Naive B cell (primary cell): Measurements from ENCODE around the gene LYPD3. TPM values are rescaled to one million over a fixed set of nuclear protein-coding genes. Genes with fewer than 3 reads are reported as not detected.
"Not testable (repeated sequence)": the region's sequence is repeated elsewhere in the genome, so short reads cannot be mapped to it uniquely, and the experiment has no call there.

ENCODE experiments used
- ATAC-seq, 2 donors: fragments of 150-1000 bp; cut with Tn5 transposase; 2 replicates each; pipeline ENCODE4 v1.10.0; 2021; ENCODE audit warnings: low read depth in 2 of 2, mild to moderate bottlenecking in 2 of 2, moderate library complexity in 2 of 2
- DNase-seq: peaks from one replicate; pipeline ENCODE4 v3.0.0; 2022
- H3K27ac Mint-ChIP-seq, 6 donors: one replicate each; pipeline ENCODE4 v1.8.0; 2020 to 2022; ENCODE audit warnings: mild to moderate bottlenecking in 6 of 6, mixed read lengths in 6 of 6, moderate library complexity in 5 of 6, inconsistent platforms in 2 of 6
- H3K27me3 Mint-ChIP-seq, 3 donors: one replicate each; pipeline ENCODE4 v1.8.0; 2021 to 2022; ENCODE audit warnings: mixed read lengths in 3 of 3, mild to moderate bottlenecking in 1 of 3
- H3K36me3 Mint-ChIP-seq, 2 donors: one replicate each; pipeline ENCODE4 v1.8.0; 2020 to 2022; ENCODE audit warnings: mixed read lengths in 2 of 2, inconsistent platforms in 1 of 2, mild to moderate bottlenecking in 1 of 2
- H3K4me1 Mint-ChIP-seq, 3 donors: one replicate each; pipeline ENCODE4 v1.8.0; 2020 to 2022; ENCODE audit warnings: mixed read lengths in 3 of 3, inconsistent platforms in 1 of 3, mild to moderate bottlenecking in 1 of 3, moderate library complexity in 1 of 3
- H3K4me3 Mint-ChIP-seq, 8 donors: one replicate each; pipeline ENCODE4 v1.8.0; 2020 to 2022; ENCODE audit warnings: mild to moderate bottlenecking in 8 of 8, mixed read lengths in 8 of 8, moderate library complexity in 8 of 8, inconsistent platforms in 2 of 8
- H3K9me3 Mint-ChIP-seq, 7 donors: one replicate each; pipeline ENCODE4 v1.8.0; 2020 to 2022; ENCODE audit warnings: mixed read lengths in 7 of 7, mild to moderate bottlenecking in 5 of 7, inconsistent platforms in 2 of 7, moderate library complexity in 1 of 7
- polyA plus RNA-seq, 6 donors: library from polyadenylated mRNA; unstranded; fragments of 300-500 nt; fragmentation: Illumina TruSeq; gene quantifications; one replicate each; pipeline ENCODE4 v1.2.3, GENCODE V29; 2021; ENCODE audit warnings: low read depth in 6 of 6

Gene LYPD3
- polyA plus RNA-seq: under 1 TPM in 4 of 6 donors, not detected in 2; 0.24 to 0.90 (median 0.45) TPM

GRCh38 chr19:43465468-43466120 is at the start of gene LYPD3:
Gene LYPD3, minus strand, starts transcription at chr19:43465608. Its CDS starts 37 bp downstream, at chr19:43465571.
- no peaks in the 10 kb centered on the region for H3K36me3 Mint-ChIP-seq
- peak within 1 kb of the TSS; percentile 1 to 91 (median 37) for H3K27ac Mint-ChIP-seq
- H3K4me3 Mint-ChIP-seq: peak within 1 kb of the TSS; percentile 42 to 97 (median 95)
- H3K9me3 Mint-ChIP-seq: no peaks in the 10 kb centered on the region
- ATAC-seq: no peak
- peaks cover 6 to 19% (median 11%) of the 10 kb centered on the region in 3 donors for H3K27me3 Mint-ChIP-seq
- H3K4me1 Mint-ChIP-seq: peaks cover 15 to 17% (median 15%) of the 10 kb centered on the region in 3 donors
- DNase-seq: no peak

DNA sequence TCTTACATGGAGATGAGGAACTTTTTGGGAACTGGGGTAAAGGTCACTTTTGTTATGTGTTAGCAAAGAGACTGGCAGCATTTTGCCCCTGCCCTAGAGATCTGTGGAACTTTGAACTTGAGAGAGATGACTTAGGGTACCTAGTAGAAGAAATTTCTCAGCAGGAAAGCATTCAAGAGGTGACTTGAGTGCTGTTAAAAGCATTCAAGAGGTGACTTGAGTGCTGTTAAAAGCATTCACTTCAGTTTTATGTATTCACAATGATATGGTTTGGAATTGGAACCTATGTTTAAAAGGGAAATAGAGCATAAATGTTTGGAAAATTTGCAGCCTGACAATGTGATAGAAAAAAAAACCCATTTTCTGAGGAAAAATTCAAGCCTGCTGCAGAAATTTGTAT is 47.0 kb upstream of the LYPD3 start:
- not testable (repeated sequence) for DNase-seq, H3K36me3 Mint-ChIP-seq, H3K9me3 Mint-ChIP-seq, H3K4me1 Mint-ChIP-seq, ATAC-seq, H3K4me3 Mint-ChIP-seq, H3K27me3 Mint-ChIP-seq, H3K27ac Mint-ChIP-seq

GRCh38 chr19:43511324-43511723 is 45.9 kb upstream of the LYPD3 start:
- Mint-ChIP-seq H3K4me1 (peaks cover 4 to 6% (median 6%) of the 10 kb centered on the region in 3 donors), H3K4me3 (no peak overlapping the region)

GRCh38 chr19:43510713-43511112 is 45.3 kb upstream of the LYPD3 start:
- DNase-seq (no peak), ATAC-seq (no peak)
- H3K9me3 Mint-ChIP-seq: no peaks in the 10 kb centered on the region
- peaks cover 4 to 6% (median 6%) of the 10 kb centered on the region in 3 donors for H3K4me1 Mint-ChIP-seq
- no peak overlapping the region for H3K27ac Mint-ChIP-seq
- no peaks in the 10 kb centered on the region for H3K27me3 Mint-ChIP-seq
- peaks cover 0 to 6% of the 10 kb centered on the region in 2 donors for H3K36me3 Mint-ChIP-seq
- no peak overlapping the region for H3K4me3 Mint-ChIP-seq

More at GRCh38 chr19:43511324-43511723, 45.9 kb upstream of the LYPD3 start:
- DNase-seq (no peak), ATAC-seq (no peak)
- Mint-ChIP-seq H3K27ac (no peak overlapping the region), H3K9me3 (no peaks in the 10 kb centered on the region), H3K36me3 (peaks cover 0 to 6% of the 10 kb centered on the region in 2 donors), H3K27me3 (no peaks in the 10 kb centered on the region)

GRCh38 chr19:43507880-43508279 is 42.5 kb upstream of the LYPD3 start:
- H3K27me3 Mint-ChIP-seq: no peaks in the 10 kb centered on the region
- no peak overlapping the region for H3K4me3 Mint-ChIP-seq
- peaks cover 19 to 28% (median 27%) of the 10 kb centered on the region in 3 donors for H3K4me1 Mint-ChIP-seq
- H3K27ac Mint-ChIP-seq: peak overlapping the region in 2 of 6 donors; percentile 52 to 88
- no peaks in the 10 kb centered on the region for H3K9me3 Mint-ChIP-seq
- peaks cover 0 to 6% of the 10 kb centered on the region in 2 donors for H3K36me3 Mint-ChIP-seq
- DNase-seq (no peak), ATAC-seq (no peak)

GRCh38 chr19:43506629-43507028 is 41.2 kb upstream of the LYPD3 start:
- Mint-ChIP-seq H3K36me3 (peaks cover 0 to 6% of the 10 kb centered on the region in 2 donors), H3K27ac (no peak overlapping the region), H3K9me3 (no peaks in the 10 kb centered on the region), H3K4me3 (peak overlapping the region in 2 of 8 donors; percentile 15 to 25), H3K4me1 (peaks cover 21 to 38% (median 29%) of the 10 kb centered on the region in 3 donors), H3K27me3 (no peaks in the 10 kb centered on the region)
- DNase-seq: no peak
- no peak for ATAC-seq

DNA sequence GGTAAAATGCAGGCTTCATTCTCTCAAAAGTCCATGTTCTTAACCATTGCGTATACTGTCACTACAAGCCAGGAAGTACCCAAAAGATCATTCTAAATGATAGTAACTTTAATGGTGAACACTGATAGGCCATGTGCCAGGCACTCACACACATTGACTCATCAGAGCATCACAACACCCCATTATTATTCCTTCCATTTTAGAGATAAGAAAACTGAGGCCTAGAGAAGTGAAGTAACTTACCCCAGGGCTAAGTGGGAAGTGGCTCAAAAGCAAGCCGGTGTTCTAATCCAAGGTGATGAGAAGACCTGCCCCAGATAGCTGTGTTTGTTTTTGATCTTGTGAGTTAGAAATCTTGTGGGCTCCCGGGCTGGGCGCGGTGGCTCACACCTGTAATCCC is 40.5 kb upstream of the LYPD3 start:
- Mint-ChIP-seq H3K27me3 (no peaks in the 10 kb centered on the region), H3K9me3 (no peaks in the 10 kb centered on the region), H3K4me3 (peak overlapping the region in 6 of 8 donors; percentile 16 to 95 (median 58)), H3K27ac (peak overlapping the region in 4 of 6 donors; percentile 22 to 90 (median 68)), H3K36me3 (peaks cover 0 to 6% of the 10 kb centered on the region in 2 donors), H3K4me1 (peaks cover 22 to 41% (median 29%) of the 10 kb centered on the region in 3 donors)
- ATAC-seq (no peak), DNase-seq (no peak)

- Mint-ChIP-seq H3K9me3 (no peaks in the 10 kb centered on the region), H3K4me3 (peak overlapping the region; percentile 21 to 98 (median 80)), H3K36me3 (peaks cover 0 to 4% of the 10 kb centered on the region in 2 donors), H3K4me1 (peaks cover 24 to 42% (median 29%) of the 10 kb centered on the region in 3 donors), H3K27me3 (no peaks in the 10 kb centered on the region), H3K27ac (peak overlapping the region; percentile 58 to 90 (median 77))
- ATAC-seq: no peak
- DNase-seq: no peak
Observed at GRCh38 chr19:43505186-43505456, 39.7 kb upstream of the LYPD3 start.

DNA sequence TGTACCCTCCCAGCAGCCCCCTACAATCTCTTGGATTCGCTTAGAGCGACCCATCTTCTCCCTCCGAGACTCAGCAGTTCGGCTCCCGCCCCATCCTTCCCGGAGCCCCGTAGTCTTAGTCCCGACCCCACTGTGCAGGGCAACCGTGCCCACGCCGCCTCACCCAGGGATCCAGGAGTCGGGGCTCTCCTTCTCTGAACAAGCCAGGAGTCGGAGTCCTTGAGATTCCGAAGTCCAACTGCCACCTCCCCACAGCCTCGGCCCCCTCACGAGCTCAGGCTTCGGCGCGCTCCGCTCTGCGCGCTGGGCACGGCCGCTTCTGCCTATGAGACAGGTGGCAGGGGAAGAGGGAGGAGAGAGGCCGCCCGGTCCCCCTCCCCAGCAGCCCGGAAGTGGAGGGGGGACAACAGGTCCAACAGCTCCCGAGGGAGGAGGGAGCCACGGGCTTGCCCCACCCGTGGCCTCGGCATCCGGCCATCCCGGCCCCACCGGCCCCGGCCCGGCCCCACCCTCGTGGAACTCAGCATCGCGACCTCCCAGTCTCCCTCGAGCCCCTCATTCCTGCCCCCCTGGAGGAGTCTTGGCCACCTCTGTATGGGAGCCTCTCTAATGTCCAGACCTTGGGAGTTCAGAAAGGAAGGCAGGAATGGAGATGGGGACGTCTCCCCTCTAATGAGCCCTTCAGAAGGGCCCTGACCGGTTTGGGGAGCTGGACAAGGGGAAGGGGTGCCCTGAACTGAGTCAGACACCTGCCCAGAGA is 39.2 kb upstream of the LYPD3 start, which contains the start of gene PHLDB3:
PHLDB3 (minus strand) TSS at position 321 of the 760 bp plus-strand sequence. CDS start 628 bp downstream, outside the sequence.
- Mint-ChIP-seq H3K4me3 (peak within 1 kb of the TSS; percentile 92 to 99 (median 94)), H3K4me1 (peaks cover 20 to 38% (median 27%) of the 10 kb centered on the region in 3 donors), H3K9me3 (no peaks in the 10 kb centered on the region), H3K27ac (peak within 1 kb of the TSS; percentile 85 to 99 (median 97)), H3K27me3 (no peaks in the 10 kb centered on the region), H3K36me3 (peaks cover 0 to 4% of the 10 kb centered on the region in 2 donors)
- DNase-seq (no peak), ATAC-seq (peak; percentile 29 to 36)

GRCh38 chr19:43503501-43504425 is 38.4 kb upstream of the LYPD3 start:
- Mint-ChIP-seq H3K4me1 (peaks cover 23 to 44% (median 27%) of the 10 kb centered on the region in 3 donors), H3K36me3 (peaks cover 5 to 6% of the 10 kb centered on the region in 2 donors), H3K9me3 (no peaks in the 10 kb centered on the region)

DNA sequence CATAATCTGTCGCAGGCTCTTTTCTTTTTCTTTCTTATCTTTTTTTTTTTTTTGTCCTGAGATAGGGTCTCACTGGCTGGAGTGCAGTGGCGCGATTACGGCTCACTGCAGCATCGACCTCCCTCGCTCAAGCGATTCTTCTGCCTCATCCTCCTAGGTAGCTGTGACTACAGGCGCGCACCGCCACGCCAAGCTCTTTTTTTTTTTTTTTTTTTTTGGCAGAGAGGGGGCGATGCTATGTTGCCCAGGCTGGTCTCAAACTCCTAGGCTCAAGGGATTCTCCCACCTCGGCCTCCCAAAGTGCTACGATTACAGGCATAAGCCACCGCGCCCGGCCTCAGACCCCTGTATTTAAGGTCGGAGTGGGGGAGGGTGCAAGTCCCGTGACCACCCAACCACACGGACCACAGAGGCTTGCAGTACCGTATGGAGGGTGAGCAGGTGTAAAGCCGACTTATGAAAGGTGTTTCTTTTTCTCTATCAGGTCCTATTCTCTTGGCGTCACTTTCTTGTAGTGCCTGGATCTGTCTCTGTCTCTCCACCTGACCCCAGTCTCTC is 37.1 kb upstream of the LYPD3 start:
- Mint-ChIP-seq H3K9me3 (no peaks in the 10 kb centered on the region), H3K27ac (peak overlapping the region in 3 of 6 donors; percentile 90 to 97 (median 97)), H3K27me3 (no peaks in the 10 kb centered on the region), H3K4me1 (peaks cover 23 to 52% (median 35%) of the 10 kb centered on the region in 3 donors), H3K4me3 (peak overlapping the region in 5 of 8 donors; percentile 94 to 99 (median 98)), H3K36me3 (peaks cover 12% of the 10 kb centered on the region in 2 donors)
- ATAC-seq (no peak), DNase-seq (no peak)

More at GRCh38 chr19:43503501-43504425, 38.4 kb upstream of the LYPD3 start:
- peak overlapping the region; percentile 92 to 99 (median 94) for H3K4me3 Mint-ChIP-seq
- DNase-seq (peak; percentile 95), ATAC-seq (peak; percentile 88 to 89)
- H3K27ac Mint-ChIP-seq: peak overlapping the region; percentile 85 to 99 (median 97)
- H3K27me3 Mint-ChIP-seq: no peaks in the 10 kb centered on the region

GRCh38 chr19:43501661-43502418 is 36.4 kb upstream of the LYPD3 start:
- Mint-ChIP-seq H3K27me3 (no peaks in the 10 kb centered on the region), H3K9me3 (no peaks in the 10 kb centered on the region), H3K4me3 (peak overlapping the region in 1 of 8 donors; percentile 95), H3K4me1 (peaks cover 23 to 52% (median 36%) of the 10 kb centered on the region in 3 donors), H3K27ac (no peak overlapping the region), H3K36me3 (peaks cover 14 to 15% of the 10 kb centered on the region in 2 donors)
- no peak for ATAC-seq
- no peak for DNase-seq
